Stomach smooth muscle (tissue), 2 donors: ENCODE data around the gene NSMCE1.

Experiments used
- H3K27ac ChIP-seq: one replicate; pipeline ENCODE4 v1.7.0; 2013; ENCODE audit warnings: mild to moderate bottlenecking, low read length, inconsistent platforms
- H3K27me3 ChIP-seq, 2 donors: one replicate each; pipeline ENCODE4 v1.7.0; 2013; ENCODE audit warnings: low read length in 2 of 2; ENCODE audit not compliant: insufficient read depth in 2 of 2, control insufficient read depth in 1 of 2
- H3K36me3 ChIP-seq, 2 donors: one replicate each; pipeline ENCODE4 v1.7.0; 2013; ENCODE audit warnings: low read length in 2 of 2; ENCODE audit not compliant: control insufficient read depth in 2 of 2, insufficient read depth in 2 of 2
- H3K4me1 ChIP-seq: one replicate; pipeline ENCODE4 v1.7.0; 2013; ENCODE audit warnings: low read length; ENCODE audit not compliant: control insufficient read depth, insufficient read depth
- H3K4me3 ChIP-seq, 2 donors: one replicate each; pipeline ENCODE4 v1.7.0; 2013; ENCODE audit warnings: low read length in 2 of 2
- H3K9ac ChIP-seq, 2 donors: one replicate each; pipeline ENCODE4 v1.7.0; 2013; ENCODE audit warnings: low read length in 2 of 2, mild to moderate bottlenecking in 1 of 2
- H3K9me3 ChIP-seq, 2 donors: one replicate each; pipeline ENCODE4 v1.7.0; 2013; ENCODE audit warnings: low read length in 2 of 2; ENCODE audit not compliant: control insufficient read depth in 2 of 2
- donor health status: healthy.
- donor health status: Pancreatic carcinoma.

Gene NSMCE1

GRCh38 chr16:27185776-27186130, 82.8 kb downstream of the NSMCE1 start:
- no peaks in the 10 kb centered on the region for H3K36me3 ChIP-seq
- peaks cover 0 to 10% of the 10 kb centered on the region in 2 donors for H3K27me3 ChIP-seq
- peaks cover 0 to 4% of the 10 kb centered on the region in 2 donors for H3K9me3 ChIP-seq
- no peak overlapping the region for H3K27ac ChIP-seq
- H3K4me1 ChIP-seq: no peaks in the 10 kb centered on the region
- no peak overlapping the region for H3K9ac ChIP-seq
- H3K4me3 ChIP-seq: no peak overlapping the region

- Histone ChIP-seq H3K9me3 (peaks cover 0 to 4% of the 10 kb centered on the region in 2 donors), H3K36me3 (no peaks in the 10 kb centered on the region), H3K27ac (no peak overlapping the region), H3K9ac (no peak overlapping the region), H3K4me3 (no peak overlapping the region), H3K27me3 (peaks cover 0 to 3% of the 10 kb centered on the region in 2 donors), H3K4me1 (no peaks in the 10 kb centered on the region)
These were observed 85.6 kb downstream of the NSMCE1 start for GRCh38 chr16:27182906-27183405.

GRCh38 chr16:27181019-27181790, 87.4 kb downstream of the NSMCE1 start:
- no peaks in the 10 kb centered on the region for H3K4me1 ChIP-seq
- peaks cover 0 to 4% of the 10 kb centered on the region in 2 donors for H3K9me3 ChIP-seq
- peaks cover 0 to 3% of the 10 kb centered on the region in 2 donors for H3K27me3 ChIP-seq
- no peak overlapping the region for H3K4me3 ChIP-seq
- no peak overlapping the region for H3K27ac ChIP-seq
- H3K36me3 ChIP-seq: no peaks in the 10 kb centered on the region
- no peak overlapping the region for H3K9ac ChIP-seq

GRCh38 chr16:27179500-27180072, 89.0 kb downstream of the NSMCE1 start:
- peaks cover 0 to 2% of the 10 kb centered on the region in 2 donors for H3K27me3 ChIP-seq
- no peaks in the 10 kb centered on the region for H3K36me3 ChIP-seq
- no peaks in the 10 kb centered on the region for H3K4me1 ChIP-seq
- H3K9ac ChIP-seq: peak overlapping the region in 1 of 2 donors; percentile 13
- H3K27ac ChIP-seq: no peak overlapping the region
- peaks cover 0 to 4% of the 10 kb centered on the region in 2 donors for H3K9me3 ChIP-seq
- no peak overlapping the region for H3K4me3 ChIP-seq

GRCh38 chr16:27177031-27177774, 91.4 kb downstream of the NSMCE1 start:
- no peaks in the 10 kb centered on the region for H3K36me3 ChIP-seq
- H3K9me3 ChIP-seq: peaks cover 0 to 3% of the 10 kb centered on the region in 2 donors
- H3K27me3 ChIP-seq: peaks cover 0 to 2% of the 10 kb centered on the region in 2 donors
- no peak overlapping the region for H3K9ac ChIP-seq
- no peak overlapping the region for H3K4me3 ChIP-seq
- no peak overlapping the region for H3K27ac ChIP-seq
- no peaks in the 10 kb centered on the region for H3K4me1 ChIP-seq

GRCh38 chr16:27175888-27176287, 92.7 kb downstream of the NSMCE1 start:
- no peaks in the 10 kb centered on the region for H3K4me1 ChIP-seq

More at GRCh38 chr16:27175888-27176287, 92.7 kb downstream of the NSMCE1 start:
- H3K9me3 ChIP-seq: peaks cover 3 to 6% of the 10 kb centered on the region in 2 donors
- H3K27ac ChIP-seq: no peak overlapping the region
- H3K9ac ChIP-seq: no peak overlapping the region
- H3K4me3 ChIP-seq: no peak overlapping the region
- no peaks in the 10 kb centered on the region for H3K36me3 ChIP-seq
- H3K27me3 ChIP-seq: peaks cover 0 to under 1% of the 10 kb centered on the region in 2 donors
